Epithelial cell of esophagus (primary cell): Measurements from ENCODE around the gene MYCBP.

ENCODE experiments used
- DNase-seq: peaks from one replicate; pipeline ENCODE4 v3.0.0; 2010; ENCODE audit warnings: low read depth
- H3K4me3 ChIP-seq: 2 replicates; pipeline ENCODE4 v1.5.1; 2011; ENCODE audit warnings: mild to moderate bottlenecking, low read length, control low read depth
- TF ChIP-seq, protein P1 (sequence below): IDR thresholded peaks from 2 replicates; pipeline ENCODE4 v1.5.1; 2011; ENCODE audit warnings: low read depth, mild to moderate bottlenecking, low read length, control low read depth, inconsistent platforms; ENCODE audit not compliant: insufficient read depth; ENCODE audit errors: missing control alignments

Gene MYCBP

DNA sequence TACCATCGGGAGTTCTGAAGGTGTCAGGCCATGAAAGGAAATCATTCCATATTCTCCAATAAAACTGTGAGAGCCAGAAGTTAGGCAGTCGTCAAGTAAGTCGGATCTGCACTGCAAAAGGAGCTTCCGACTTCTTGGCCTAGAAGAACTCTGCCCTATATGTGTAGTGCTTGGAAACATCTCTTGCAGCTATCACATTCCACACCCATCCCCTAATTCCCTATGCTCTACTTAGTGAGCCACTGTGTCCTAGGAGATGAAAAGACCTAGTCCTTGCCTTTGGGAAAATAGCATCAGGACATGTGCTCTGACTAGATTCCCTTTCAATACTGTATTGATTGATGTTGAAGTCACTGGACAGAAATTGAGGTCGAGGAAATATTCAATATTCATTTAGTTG lies 16.4 kb upstream of the MYCBP start:
- no peak overlapping the region for H3K4me3 ChIP-seq
- DNase-seq: no peak
- TF ChIP-seq, protein P1, sequence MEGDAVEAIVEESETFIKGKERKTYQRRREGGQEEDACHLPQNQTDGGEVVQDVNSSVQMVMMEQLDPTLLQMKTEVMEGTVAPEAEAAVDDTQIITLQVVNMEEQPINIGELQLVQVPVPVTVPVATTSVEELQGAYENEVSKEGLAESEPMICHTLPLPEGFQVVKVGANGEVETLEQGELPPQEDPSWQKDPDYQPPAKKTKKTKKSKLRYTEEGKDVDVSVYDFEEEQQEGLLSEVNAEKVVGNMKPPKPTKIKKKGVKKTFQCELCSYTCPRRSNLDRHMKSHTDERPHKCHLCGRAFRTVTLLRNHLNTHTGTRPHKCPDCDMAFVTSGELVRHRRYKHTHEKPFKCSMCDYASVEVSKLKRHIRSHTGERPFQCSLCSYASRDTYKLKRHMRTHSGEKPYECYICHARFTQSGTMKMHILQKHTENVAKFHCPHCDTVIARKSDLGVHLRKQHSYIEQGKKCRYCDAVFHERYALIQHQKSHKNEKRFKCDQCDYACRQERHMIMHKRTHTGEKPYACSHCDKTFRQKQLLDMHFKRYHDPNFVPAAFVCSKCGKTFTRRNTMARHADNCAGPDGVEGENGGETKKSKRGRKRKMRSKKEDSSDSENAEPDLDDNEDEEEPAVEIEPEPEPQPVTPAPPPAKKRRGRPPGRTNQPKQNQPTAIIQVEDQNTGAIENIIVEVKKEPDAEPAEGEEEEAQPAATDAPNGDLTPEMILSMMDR: no peak

DNA sequence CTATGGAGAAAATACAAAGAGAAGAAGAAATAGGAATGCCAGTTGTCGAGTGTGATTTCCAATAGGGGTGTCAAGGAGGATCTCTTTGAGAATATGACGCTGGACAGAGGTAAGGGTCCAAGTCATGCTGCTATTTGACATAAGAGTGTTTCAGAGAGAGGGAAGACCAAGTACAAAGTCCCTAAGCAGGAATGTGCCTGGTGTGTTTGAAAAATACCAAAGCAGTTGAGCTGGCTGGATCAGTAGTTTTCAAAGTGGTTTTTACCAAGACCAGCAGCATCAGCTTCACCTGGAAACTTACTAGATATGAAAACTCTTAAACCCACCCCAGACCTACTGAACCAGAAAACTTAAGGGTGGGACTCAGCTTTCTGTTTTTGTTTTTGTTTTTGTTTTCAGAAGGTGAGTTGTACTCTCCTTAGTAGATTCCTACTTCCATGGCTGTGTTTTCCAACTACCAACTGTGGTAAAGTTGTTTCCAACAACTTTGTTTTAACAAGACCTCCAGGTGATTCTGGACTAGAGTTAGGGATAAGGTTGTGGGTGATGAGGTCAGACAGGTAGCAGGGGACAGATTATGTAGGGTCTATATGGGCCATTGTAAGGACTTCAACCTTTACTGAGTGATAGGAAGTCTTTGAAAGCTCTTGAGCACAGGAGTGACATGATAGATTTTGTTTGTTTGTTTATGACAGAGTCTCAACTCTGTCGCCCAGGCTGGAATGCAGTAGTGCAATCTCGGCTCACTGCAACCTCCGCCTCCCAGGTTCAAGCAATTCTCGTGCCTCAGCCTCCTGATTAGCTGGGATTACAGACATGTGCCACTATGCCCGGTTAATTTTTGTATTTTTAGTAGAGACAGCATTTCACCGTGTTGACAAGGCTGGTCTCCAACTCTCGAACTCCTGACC lies 15.5 kb upstream of the MYCBP start:
- H3K4me3 ChIP-seq: no peak overlapping the region
- TF ChIP-seq, protein P1: no peak
- no peak for DNase-seq

DNA sequence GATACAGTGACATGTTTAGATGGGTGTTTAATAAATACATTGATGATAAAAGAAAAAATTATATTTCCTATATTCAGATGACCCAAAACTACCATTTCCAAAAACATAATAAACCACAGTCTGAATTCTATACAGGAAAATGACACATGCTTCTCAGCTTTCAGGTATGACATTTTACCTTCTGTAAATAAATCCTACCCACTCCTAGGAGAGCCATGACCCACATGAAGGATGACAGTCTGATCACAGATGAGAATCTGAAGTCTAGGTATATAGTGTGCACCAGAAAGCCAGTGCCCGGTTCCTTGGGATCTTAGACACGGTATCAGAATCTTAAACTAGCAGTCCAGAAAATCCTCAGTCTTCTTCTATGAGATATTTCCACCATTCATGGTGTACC lies 11.9 kb upstream of the MYCBP start:
- no peak overlapping the region for H3K4me3 ChIP-seq
- DNase-seq: no peak
- TF ChIP-seq, protein P1: no peak

DNA sequence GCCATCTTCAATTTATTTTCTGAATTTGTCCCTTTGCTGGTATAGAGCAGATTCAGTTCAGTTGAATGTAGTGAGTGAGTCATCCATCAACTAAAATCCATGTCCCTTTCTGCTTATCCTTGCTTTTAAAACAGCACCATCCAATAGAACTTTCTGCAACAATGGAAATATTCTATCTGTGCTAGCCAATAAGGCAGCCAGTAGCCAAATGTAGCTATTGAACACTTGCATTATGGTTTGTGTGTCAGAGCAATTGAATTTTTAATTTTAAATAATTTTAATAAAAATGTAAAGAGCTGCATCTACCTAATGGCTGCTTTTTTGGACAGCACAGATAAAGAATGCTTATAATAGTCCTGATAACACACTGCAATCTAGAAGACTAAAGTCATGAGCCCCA lies 8.3 kb upstream of the MYCBP start, which contains the start of gene GJA9:
Gene GJA9 (minus strand): TSS at position 101 of the 400 bp plus-strand sequence. CDS start 5,489 bp downstream, outside the sequence.
- no peak for DNase-seq
- TF ChIP-seq, protein P1: no peak
- no peak within 1 kb of the TSS for H3K4me3 ChIP-seq

DNA sequence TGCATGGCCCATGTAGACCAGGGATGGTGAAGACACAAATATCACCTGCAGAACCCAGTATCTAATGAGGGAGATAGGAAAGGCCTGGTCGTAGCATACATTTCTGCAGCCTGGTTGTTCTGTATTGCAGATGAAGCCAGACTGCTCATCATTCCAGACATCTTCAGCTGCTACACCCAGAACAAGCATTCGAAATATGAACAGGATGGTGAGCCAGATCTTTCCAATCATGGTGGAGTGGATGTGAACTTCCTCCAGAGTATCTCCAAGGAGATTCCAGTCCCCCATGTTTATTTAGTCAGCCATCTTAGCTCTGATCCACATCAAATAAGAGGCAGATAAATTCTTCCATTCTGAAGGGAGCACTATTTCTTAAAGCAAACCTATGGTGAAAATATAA lies 2.7 kb upstream of the MYCBP start:
- no peak for DNase-seq
- TF ChIP-seq, protein P1: no peak
- no peak overlapping the region for H3K4me3 ChIP-seq

DNA sequence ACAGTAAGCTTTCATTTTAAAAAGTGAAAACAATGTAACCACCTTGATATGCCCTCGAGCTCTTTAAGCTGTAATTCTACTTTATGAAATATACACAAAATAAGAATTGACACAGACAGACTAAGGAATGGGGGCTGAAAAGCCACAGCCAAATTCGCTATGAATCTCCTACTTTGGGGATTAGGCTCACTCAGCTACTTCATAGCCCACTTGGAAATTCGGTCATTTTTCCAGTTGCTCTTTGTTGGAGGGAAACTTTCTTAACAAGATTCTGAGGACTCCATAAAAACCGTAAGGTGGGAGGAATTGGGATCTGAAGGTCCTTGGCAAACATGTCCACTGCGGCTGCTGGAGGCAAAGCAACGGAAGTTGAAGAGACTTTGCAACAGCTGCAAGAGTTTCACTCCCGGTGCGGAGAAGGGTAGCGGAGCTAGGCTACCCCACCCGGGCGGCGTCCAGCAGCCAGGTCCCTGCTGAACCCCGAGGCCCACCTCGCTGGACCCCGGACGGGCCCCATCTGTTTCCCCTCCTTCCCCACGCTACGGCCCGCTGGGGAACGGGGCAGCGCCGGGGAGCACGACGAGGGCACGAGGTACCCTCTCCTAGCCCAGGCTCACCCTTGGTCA lies 634 bp downstream of the MYCBP start:
- peak; percentile 32 for DNase-seq
- TF ChIP-seq, protein P1: no peak
- H3K4me3 ChIP-seq: peak overlapping the region; percentile 85
